HepG2 (cell line): ENCODE data around the gene MCC. TPM values are rescaled to one million over a fixed set of nuclear protein-coding genes. Genes with fewer than 3 reads are reported as not detected.

Source experiments
- ATAC-seq: fragments of 200-7000 bp; cut with Tn5 transposase; 3 replicates; pipeline ENCODE4 v1.9.1; 2020; ENCODE audit warnings: mild to moderate bottlenecking, moderate library complexity
- BruUV-seq: library from RNA; stranded (reverse); fragments of 400-500 nt; replicated peaks from 2 replicates; lab custom pipeline; 2021; lab: Mats Ljungman, UMichigan
- CTCF ChIA-PET: fragments of 300-600 bp; formaldehyde crosslinking; extraction: SDS; loops from one replicate; lab custom pipeline; 2021; ENCODE audit warnings: low total read pairs, inconsistent platforms, low intra/inter-chr PET ratio; lab: Yijun Ruan, JAX
- POLR2A ChIA-PET: fragments of 350-600 bp; sonication (Branson Sonifier 250); formaldehyde crosslinking; loops from one replicate; lab custom pipeline; 2020; ENCODE audit warnings: antibody characterized with exemption, inconsistent platforms; lab: Yijun Ruan, JAX
- DNase-seq: peaks from one replicate; pipeline ENCODE4 v3.0.0-alpha.2; 2015; ENCODE audit warnings: low spot score
- FAIRE-seq: peaks from 3 replicates; lab custom pipeline; 2011; peaks lifted over from hg19 to GRCh38; lab: Jason Lieb, UNC
- H2AFZ ChIP-seq: one replicate; pipeline ENCODE4 v1.6.1; 2011; ENCODE audit warnings: low read length, inconsistent platforms
- H3K27ac ChIP-seq: fragments of 300-600 bp; 3 replicates; pipeline ENCODE4 v1.8.0; 2011; ENCODE audit warnings: mixed run types, mild to moderate bottlenecking, mixed read lengths, low read length, inconsistent platforms; ENCODE audit not compliant: insufficient read depth; ENCODE audit errors: extremely low read length
- H3K27me3 ChIP-seq, 2 experiments: fragments of 200-600 bp in 1 of 2; 2 replicates in 1 of 2; 3 replicates in 1 of 2; pipeline versions ENCODE4 v1.6.0 to v1.8.0; 2011; ENCODE audit warnings: low read length in 2 of 2, mild to moderate bottlenecking in 2 of 2, moderate library complexity in 2 of 2, inconsistent platforms in 1 of 2; ENCODE audit not compliant: insufficient read depth in 2 of 2, control insufficient read depth in 1 of 2
- H3K36me3 ChIP-seq, 2 experiments: fragments of 200-600 bp in 1 of 2; replicated peaks in 1 of 2; 2 replicates in 1 of 2; 3 replicates in 1 of 2; pipeline versions ENCODE4 v1.5.1 to v1.8.0; 2011; ENCODE audit warnings: low read length in 2 of 2, inconsistent platforms in 1 of 2; ENCODE audit not compliant: insufficient read depth in 2 of 2, control insufficient read depth in 1 of 2
- H3K4me1 ChIP-seq: 2 replicates; pipeline ENCODE4 v1.5.1; 2012; ENCODE audit warnings: low read length, inconsistent platforms; ENCODE audit not compliant: insufficient read depth
- H3K4me2 ChIP-seq: 2 replicates; pipeline ENCODE4 v1.6.0; 2011; ENCODE audit warnings: low read depth, low read length, inconsistent platforms
- H3K4me3 ChIP-seq, 3 experiments: fragments of 200-600 bp in 1 of 3; sonication (generic), shearing (Covaris generic) in 1 of 3; replicated peaks in 1 of 3; 2 replicates each; pipeline ENCODE4 v1.5.1; 2011 to 2016; ENCODE audit warnings: low read length in 3 of 3, inconsistent platforms in 2 of 3, low read depth in 2 of 3, mild to moderate bottlenecking in 2 of 3, control low read depth in 1 of 3, mixed read lengths in 1 of 3; ENCODE audit not compliant: insufficient read depth in 1 of 3
- H3K79me2 ChIP-seq: one replicate; pipeline ENCODE4 v1.6.1; 2011; ENCODE audit warnings: low read length, inconsistent platforms; ENCODE audit not compliant: insufficient read depth
- H3K9ac ChIP-seq: 2 replicates; pipeline ENCODE4 v1.6.0; 2011; ENCODE audit warnings: mild to moderate bottlenecking, low read depth, low read length, inconsistent platforms; ENCODE audit not compliant: insufficient read depth
- H3K9me3 ChIP-seq: 2 replicates; pipeline ENCODE4 v1.5.1; 2012; ENCODE audit warnings: mild to moderate bottlenecking, low read length
- H4K20me1 ChIP-seq: 2 replicates; pipeline ENCODE4 v1.6.0; 2011; ENCODE audit warnings: inconsistent platforms, mild to moderate bottlenecking, low read length, moderate library complexity; ENCODE audit not compliant: insufficient read depth
- ARNT2 ChIP-seq: sonication (generic); formaldehyde crosslinking; IDR thresholded peaks from 2 replicates; pipeline ENCODE4 v1.8.0; 2022; ENCODE audit warnings: mild to moderate bottlenecking, low read depth, missing genetic modification reagents, moderate library complexity
- KAT8 ChIP-seq: IDR thresholded peaks from 2 replicates; pipeline ENCODE4 v1.6.1; 2016; ENCODE audit warnings: missing genetic modification reagents, missing compliant biosample characterization
- PHB2 ChIP-seq: fragments of 450-650 bp; IDR thresholded peaks from 2 replicates; pipeline ENCODE4 v1.6.1; 2018; ENCODE audit not compliant: partially characterized antibody
- REPIN1 ChIP-seq: sonication (generic); formaldehyde crosslinking; IDR thresholded peaks from 2 replicates; pipeline ENCODE4 v1.8.0; 2022; ENCODE audit warnings: missing genetic modification reagents, low read depth, mild to moderate bottlenecking, borderline replicate concordance
- TBP ChIP-seq: sonication (generic); formaldehyde crosslinking; IDR thresholded peaks from 2 replicates; pipeline ENCODE4 v1.5.0; 2020; ENCODE audit warnings: missing genetic modification reagents
- ZBTB33 ChIP-seq: sonication (generic); formaldehyde crosslinking; IDR thresholded peaks from 2 replicates; pipeline ENCODE4 v1.4.0; 2020; ENCODE audit warnings: missing genetic modification reagents
- ZBTB8A ChIP-seq: sonication (generic); formaldehyde crosslinking; IDR thresholded peaks from 2 replicates; pipeline ENCODE4 v1.4.0; 2020; ENCODE audit warnings: mild to moderate bottlenecking, low read depth, missing genetic modification reagents, borderline replicate concordance
- ZEB1 ChIP-seq: IDR thresholded peaks from 2 replicates; pipeline ENCODE4 v1.6.1; 2012; ENCODE audit warnings: mild to moderate bottlenecking, low read depth, inconsistent platforms; ENCODE audit not compliant: insufficient replicate concordance
- ZNF256 ChIP-seq: sonication (generic); formaldehyde crosslinking; conservative IDR thresholded peaks from 2 replicates; pipeline ENCODE4 v1.4.0; 2020; ENCODE audit warnings: missing genetic modification reagents
- ZSCAN22 ChIP-seq: sonication (generic); formaldehyde crosslinking; IDR thresholded peaks from 2 replicates; pipeline ENCODE4 v1.4.0; 2020; ENCODE audit warnings: mild to moderate bottlenecking, missing genetic modification reagents
- WGBS: methylation state at CpG from one replicate; pipeline ENCODE4 v1.1.6; 2017; ENCODE audit warnings: low lambda C conversion rate; 5-methylcytosine and 5-hydroxymethylcytosine counted together
- in situ Hi-C: cut with HindIII; loops from 2 replicates; pipeline ENCODE4 v1.10.0; 2017; ENCODE audit warnings: low pct_unique_long_range_greater_than_20kb; ENCODE audit not compliant: extremely low pct_ligation_motif_present
- intact Hi-C: fragments of 100-400 bp; cut with micrococcal nuclease; formaldehyde crosslinking; loops from one replicate; pipeline ENCODE4 v1.10.0; 2022; ENCODE audit not compliant: unreplicated experiment
- polyA plus RNA-seq, 8 experiments: library from polyadenylated mRNA; depleted of rRNA in 3 of 8; stranded (reverse) in 7 of 8; unstranded in 1 of 8; fragments of >200 nt; fragmentation: Illumina TruSeq in 4 of 8; extraction: Trizol in 4 of 8; gene quantifications; 2 replicates each; pipeline versions ENCODE4 v1.2.1 to v1.2.3, GENCODE V29; 2011 to 2016; ENCODE audit warnings: low read depth in 4 of 8, missing spikeins in 1 of 8, mixed read lengths in 1 of 8; ENCODE audit not compliant: insufficient read depth in 1 of 8
- total RNA-seq, 5 experiments: library from RNA; depleted of rRNA; stranded (reverse); fragments of >200 nt; fragmentation: Illumina TruSeq; extraction: Trizol; gene quantifications; 2 replicates each; pipeline ENCODE4 v1.2.3, GENCODE V29; 2016; ENCODE audit warnings: low read depth in 1 of 5
- TF ChIP-seq, protein P1 (sequence below): sonication (generic); formaldehyde crosslinking; IDR thresholded peaks from 2 replicates; pipeline ENCODE4 v1.4.0; 2020; ENCODE audit warnings: mild to moderate bottlenecking, low read depth, missing genetic modification reagents

The MCC gene
- total and polyA plus RNA-seq, 2 of the 13 experiments (the other 11 are each of a cell fraction or from before 2014, with no cell fraction given): 0.55 to 2.4 TPM

DNA sequence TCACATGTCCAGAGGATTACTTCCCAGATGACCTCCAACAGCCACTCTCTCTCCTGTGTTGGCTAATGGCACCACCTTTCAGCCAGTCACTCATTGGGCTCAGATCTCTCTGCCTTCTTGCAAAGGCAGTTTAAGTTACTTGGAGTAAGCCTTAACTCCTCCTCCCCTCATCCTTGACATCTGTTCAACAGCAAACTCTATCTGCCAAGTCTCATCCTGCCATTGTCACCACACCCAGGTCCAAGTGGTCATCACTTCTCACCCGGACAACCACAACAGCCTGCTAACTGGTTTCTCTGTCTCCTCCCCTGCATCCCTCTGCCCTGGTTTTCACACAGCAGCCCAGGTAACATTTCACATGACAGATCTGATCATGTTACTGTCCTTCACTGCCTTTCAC is 453.2 kb downstream of the MCC start:
- ATAC-seq (no peak), FAIRE-seq (no peak), DNase-seq (no peak)
- 100% methylated on average over 1 of the region's 1 CpG for WGBS
- no peaks in the 10 kb centered on the region for H3K9me3 ChIP-seq
- no peak overlapping the region for H3K27ac ChIP-seq
- H3K4me1 ChIP-seq: no peaks in the 10 kb centered on the region
- ChIA-PET POLR2A (no interaction called here), CTCF (no interaction called here)
- no peak overlapping the region for H3K4me3 ChIP-seq
- no peak overlapping the region for H3K4me2 ChIP-seq
- no peak overlapping the region for H2AFZ ChIP-seq
- H3K9ac ChIP-seq: no peak overlapping the region
- H3K36me3 ChIP-seq: no peaks in the 10 kb centered on the region
- BruUV-seq: no TSS peak
- intact Hi-C loops: no loop called here
- H3K27me3 ChIP-seq: no peaks in the 10 kb centered on the region
- H3K79me2 ChIP-seq: no peaks in the 10 kb centered on the region
- in situ Hi-C loops: loop anchor here (25.0 kb wide), 1 partner anchor 477 kb away; the partner anchor contains the start of gene YTHDC2
- H4K20me1 ChIP-seq: no peaks in the 10 kb centered on the region
- no peak for TF ChIP-seq KAT8 (CRISPR knock-in tag)
- no peak for TF ChIP-seq ZBTB33 (CRISPR knock-in tag)
- no peak for TF ChIP-seq PHB2
- TF ChIP-seq, protein P1, sequence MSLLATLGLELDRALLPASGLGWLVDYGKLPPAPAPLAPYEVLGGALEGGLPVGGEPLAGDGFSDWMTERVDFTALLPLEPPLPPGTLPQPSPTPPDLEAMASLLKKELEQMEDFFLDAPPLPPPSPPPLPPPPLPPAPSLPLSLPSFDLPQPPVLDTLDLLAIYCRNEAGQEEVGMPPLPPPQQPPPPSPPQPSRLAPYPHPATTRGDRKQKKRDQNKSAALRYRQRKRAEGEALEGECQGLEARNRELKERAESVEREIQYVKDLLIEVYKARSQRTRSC: no peak
- no peak for TF ChIP-seq ARNT2 (CRISPR knock-in tag)
- no peak for TF ChIP-seq ZSCAN22 (CRISPR knock-in tag)
- TF ChIP-seq REPIN1: no peak
- TF ChIP-seq ZBTB8A (CRISPR knock-in tag): no peak
- no peak for TF ChIP-seq TBP (CRISPR knock-in tag)
- no peak for TF ChIP-seq ZNF256 (CRISPR knock-in tag)
- no peak for TF ChIP-seq ZEB1
